Measurements from ENCODE around the gene SUN5.
A peak's percentile ranks its signal among the peaks of the same experiment; 100 is the strongest.
"Not testable (repeated sequence)": the region's sequence is repeated elsewhere in the genome, so short reads cannot be mapped to it uniquely, and the experiment has no call there.

The SUN5 gene

GRCh38 chr20:32962646-32963045 is 41.6 kb downstream of the SUN5 start:
- not testable (repeated sequence) for DNase-seq

GRCh38 chr20:32962053-32962452 is 42.2 kb downstream of the SUN5 start:
- DNase-seq = no peak

GRCh38 chr20:32960849-32961731 is 43.1 kb downstream of the SUN5 start:
- DNase-seq = no peak

- no peak for DNase-seq
Observed at GRCh38 chr20:32960222-32960518, 44.1 kb downstream of the SUN5 start.

GRCh38 chr20:32959351-32960221 is 44.6 kb downstream of the SUN5 start:
- no peak for DNase-seq

- DNase-seq = no peak
Observed at GRCh38 chr20:32958574-32958973, 45.7 kb downstream of the SUN5 start.

- no peak for DNase-seq
Observed at GRCh38 chr20:32957459-32957858, 46.8 kb downstream of the SUN5 start.

- DNase-seq = not testable (repeated sequence)
Observed at GRCh38 chr20:32950539-32950938, 53.7 kb downstream of the SUN5 start.

- DNase-seq = no peak
Observed at GRCh38 chr20:32946629-32947028, 57.6 kb downstream of the SUN5 start.

GRCh38 chr20:32945710-32946221 is 58.5 kb downstream of the SUN5 start:
- peak; percentile 14 for DNase-seq

GRCh38 chr20:32943490-32944052 is 60.7 kb downstream of the SUN5 start:
- DNase-seq = no peak

- no peak for DNase-seq
Observed at GRCh38 chr20:32941155-32941885, 62.9 kb downstream of the SUN5 start.

GRCh38 chr20:32934580-32934979 is 69.7 kb downstream of the SUN5 start:
- no peak for DNase-seq
